ENCODE results near the gene GAL3ST2. TPM values are rescaled to one million over a fixed set of nuclear protein-coding genes. Genes with fewer than 3 reads are reported as not detected.

GAL3ST2 gene
- total RNA-seq (ENCODE audit: unreplicated experiment): 0.42 TPM
- long read RNA-seq: 0 reads

DNA sequence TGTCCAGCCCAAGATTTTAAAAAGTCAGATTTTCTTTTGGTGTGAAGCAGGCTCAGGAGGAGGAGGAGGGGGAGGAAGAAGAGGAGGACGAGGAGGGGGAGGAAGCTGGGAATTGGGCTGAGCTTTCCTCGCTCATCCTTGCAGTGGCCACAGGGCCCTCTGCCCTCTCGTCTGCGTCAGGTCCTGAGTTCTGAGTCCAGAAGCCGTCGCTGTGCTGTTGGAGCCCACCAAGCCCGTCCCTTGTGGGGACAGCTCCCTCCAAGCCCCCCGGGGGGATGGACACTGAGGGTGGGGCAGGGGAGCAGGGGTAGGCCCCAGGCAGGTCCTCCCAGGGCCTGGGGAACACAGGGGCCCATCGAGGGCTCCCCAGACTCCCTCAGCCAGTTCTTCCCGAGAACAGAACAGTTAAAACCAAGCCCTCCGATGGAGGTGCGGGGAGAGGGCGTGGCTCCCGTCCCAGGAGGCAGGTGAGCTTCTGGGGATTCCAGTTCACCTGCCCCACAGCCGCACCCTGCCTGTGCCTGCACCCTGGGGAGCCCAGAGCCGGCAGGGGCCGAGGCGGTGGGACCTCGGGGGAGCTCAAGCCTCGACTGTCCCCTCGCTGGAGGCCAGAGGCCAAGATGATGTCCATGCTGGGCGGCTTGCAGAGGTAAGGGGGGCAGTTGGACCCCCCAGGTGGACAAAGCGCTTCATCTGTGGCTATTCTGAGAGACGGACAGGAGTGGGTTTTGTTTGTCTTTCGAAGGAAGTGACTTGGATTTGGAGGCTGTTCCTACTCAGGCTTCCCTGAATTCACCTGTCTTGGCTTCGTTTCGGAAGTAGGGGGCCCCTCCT, at the start of gene GAL3ST2:
GAL3ST2 (plus strand) TSS at position 487 of the 834 bp plus-strand sequence; CDS start at position 621, 134 bp downstream.
- Mint-ChIP-seq H3K27ac (ENCODE audit: unreplicated experiment) (no peak within 1 kb of the TSS), H3K4me1 (ENCODE audit: low read depth, unreplicated experiment) (no peaks in the 10 kb centered on the region), H3K36me3 (ENCODE audit: unreplicated experiment) (peaks cover 4% of the 10 kb centered on the region), H3K27me3 (ENCODE audit: unreplicated experiment) (peaks cover 4% of the 10 kb centered on the region), H3K4me3 (ENCODE audit: unreplicated experiment) (no peak within 1 kb of the TSS), H3K9me3 (ENCODE audit: unreplicated experiment) (no peaks in the 10 kb centered on the region)
- TF ChIP-seq CTCF (IDR thresholded peaks at IDR 0.05; ENCODE audit: partially characterized antibody, unreplicated experiment): no peak
- DNase-seq: no peak

- Mint-ChIP-seq H3K27me3 (ENCODE audit: unreplicated experiment) (peaks cover 3% of the 10 kb centered on the region), H3K27ac (ENCODE audit: unreplicated experiment) (no peak overlapping the region), H3K9me3 (ENCODE audit: unreplicated experiment) (peaks cover 13% of the 10 kb centered on the region), H3K4me1 (ENCODE audit: low read depth, unreplicated experiment) (no peaks in the 10 kb centered on the region), H3K36me3 (ENCODE audit: unreplicated experiment) (peaks cover 15% of the 10 kb centered on the region), H3K4me3 (ENCODE audit: unreplicated experiment) (no peak overlapping the region)
- no peak for DNase-seq
- no peak for TF ChIP-seq CTCF (IDR thresholded peaks at IDR 0.05; ENCODE audit: partially characterized antibody, unreplicated experiment)
Observed at GRCh38 chr2:241728000-241728399, 48.6 kb upstream of the GAL3ST2 start.

GRCh38 chr2:241728627-241729026, 48.0 kb upstream of the GAL3ST2 start:
- H3K27ac Mint-ChIP-seq (ENCODE audit: unreplicated experiment): no peak overlapping the region
- no peak overlapping the region for H3K4me3 Mint-ChIP-seq (ENCODE audit: unreplicated experiment)
- H3K9me3 Mint-ChIP-seq (ENCODE audit: unreplicated experiment): peaks cover 11% of the 10 kb centered on the region
- no peaks in the 10 kb centered on the region for H3K4me1 Mint-ChIP-seq (ENCODE audit: low read depth, unreplicated experiment)
- H3K36me3 Mint-ChIP-seq (ENCODE audit: unreplicated experiment): peaks cover 8% of the 10 kb centered on the region
- TF ChIP-seq CTCF (IDR thresholded peaks at IDR 0.05; ENCODE audit: partially characterized antibody, unreplicated experiment): no peak
- no peak for DNase-seq
- H3K27me3 Mint-ChIP-seq (ENCODE audit: unreplicated experiment): peaks cover 3% of the 10 kb centered on the region

GRCh38 chr2:241729868-241730267, 46.8 kb upstream of the GAL3ST2 start:
- H3K4me1 Mint-ChIP-seq (ENCODE audit: low read depth, unreplicated experiment): no peaks in the 10 kb centered on the region
- H3K27me3 Mint-ChIP-seq (ENCODE audit: unreplicated experiment): peaks cover 3% of the 10 kb centered on the region
- TF ChIP-seq CTCF (IDR thresholded peaks at IDR 0.05; ENCODE audit: partially characterized antibody, unreplicated experiment): no peak
- no peak overlapping the region for H3K27ac Mint-ChIP-seq (ENCODE audit: unreplicated experiment)
- peaks cover 3% of the 10 kb centered on the region for H3K36me3 Mint-ChIP-seq (ENCODE audit: unreplicated experiment)
- no peak for DNase-seq
- H3K4me3 Mint-ChIP-seq (ENCODE audit: unreplicated experiment): no peak overlapping the region
- H3K9me3 Mint-ChIP-seq (ENCODE audit: unreplicated experiment): peaks cover 8% of the 10 kb centered on the region

- no peak for DNase-seq
- no peak for TF ChIP-seq CTCF (IDR thresholded peaks at IDR 0.05; ENCODE audit: partially characterized antibody, unreplicated experiment)
- Mint-ChIP-seq H3K4me1 (ENCODE audit: low read depth, unreplicated experiment) (no peaks in the 10 kb centered on the region), H3K36me3 (ENCODE audit: unreplicated experiment) (peaks cover 3% of the 10 kb centered on the region), H3K4me3 (ENCODE audit: unreplicated experiment) (no peak overlapping the region), H3K27me3 (ENCODE audit: unreplicated experiment) (peaks cover 2% of the 10 kb centered on the region), H3K27ac (ENCODE audit: unreplicated experiment) (no peak overlapping the region), H3K9me3 (ENCODE audit: unreplicated experiment) (peaks cover 11% of the 10 kb centered on the region)
Observed at GRCh38 chr2:241730671-241731293, 45.8 kb upstream of the GAL3ST2 start.
